Measurements from ENCODE around the gene MMP24.

DNA sequence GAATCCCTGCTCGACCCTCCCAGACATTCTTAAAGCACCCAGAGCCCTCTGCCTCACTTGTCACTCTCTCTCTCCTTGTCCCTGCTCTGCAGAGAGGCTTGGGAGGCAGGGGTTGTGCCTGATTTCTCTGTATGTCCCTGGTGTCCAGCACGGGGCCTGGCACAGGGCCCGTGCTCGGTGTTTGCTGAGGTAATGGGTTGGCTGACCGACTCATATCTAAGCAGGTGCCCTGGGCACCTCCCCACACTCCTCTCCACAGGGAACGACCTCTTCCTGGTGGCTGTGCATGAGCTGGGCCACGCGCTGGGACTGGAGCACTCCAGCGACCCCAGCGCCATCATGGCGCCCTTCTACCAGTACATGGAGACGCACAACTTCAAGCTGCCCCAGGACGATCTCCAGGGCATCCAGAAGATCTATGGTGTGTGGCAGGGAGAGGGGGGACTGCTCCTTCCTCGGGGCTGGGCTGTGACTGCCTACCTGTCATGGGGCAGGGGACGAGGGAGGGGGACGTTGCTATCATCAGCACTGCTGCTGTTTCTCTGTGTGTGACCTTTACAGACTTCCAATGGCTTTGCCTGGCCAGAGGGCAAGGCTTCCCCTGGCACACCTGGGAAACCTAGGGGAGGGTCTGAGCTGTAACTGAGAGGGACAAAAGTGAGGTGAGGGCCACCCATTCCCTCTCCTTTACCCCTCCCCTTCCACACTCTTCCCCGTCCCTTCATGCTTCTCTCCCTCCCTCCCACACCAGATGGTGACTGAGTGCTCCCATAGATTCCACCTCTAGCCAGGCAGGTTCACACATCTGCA is 37.2 kb downstream of the MMP24 start:
- TF ChIP-seq, protein P1, sequence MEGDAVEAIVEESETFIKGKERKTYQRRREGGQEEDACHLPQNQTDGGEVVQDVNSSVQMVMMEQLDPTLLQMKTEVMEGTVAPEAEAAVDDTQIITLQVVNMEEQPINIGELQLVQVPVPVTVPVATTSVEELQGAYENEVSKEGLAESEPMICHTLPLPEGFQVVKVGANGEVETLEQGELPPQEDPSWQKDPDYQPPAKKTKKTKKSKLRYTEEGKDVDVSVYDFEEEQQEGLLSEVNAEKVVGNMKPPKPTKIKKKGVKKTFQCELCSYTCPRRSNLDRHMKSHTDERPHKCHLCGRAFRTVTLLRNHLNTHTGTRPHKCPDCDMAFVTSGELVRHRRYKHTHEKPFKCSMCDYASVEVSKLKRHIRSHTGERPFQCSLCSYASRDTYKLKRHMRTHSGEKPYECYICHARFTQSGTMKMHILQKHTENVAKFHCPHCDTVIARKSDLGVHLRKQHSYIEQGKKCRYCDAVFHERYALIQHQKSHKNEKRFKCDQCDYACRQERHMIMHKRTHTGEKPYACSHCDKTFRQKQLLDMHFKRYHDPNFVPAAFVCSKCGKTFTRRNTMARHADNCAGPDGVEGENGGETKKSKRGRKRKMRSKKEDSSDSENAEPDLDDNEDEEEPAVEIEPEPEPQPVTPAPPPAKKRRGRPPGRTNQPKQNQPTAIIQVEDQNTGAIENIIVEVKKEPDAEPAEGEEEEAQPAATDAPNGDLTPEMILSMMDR (IDR thresholded peaks at IDR 0.05): no peak
- TF ChIP-seq POLR2AphosphoS5 (IDR thresholded peaks at IDR 0.05) (no peak), POLR2A (IDR thresholded peaks at IDR 0.05) (no peak)
